SK-N-SH (cell line): Measurements from ENCODE around the gene ABCA7. TPM values are rescaled to one million over a fixed set of nuclear protein-coding genes. Genes with fewer than 3 reads are reported as not detected.

ENCODE experiments used
- CTCF ChIA-PET: fragments of 300-600, 350-600 bp; formaldehyde crosslinking; extraction: SDS; loops from one replicate; lab custom pipeline; 2021; lab: Yijun Ruan, JAX
- POLR2A ChIA-PET: fragments of 350-600 bp; sonication (Branson Sonifier 250); formaldehyde crosslinking; extraction: SDS; loops from one replicate; lab custom pipeline; 2020; ENCODE audit warnings: antibody characterized with exemption, inconsistent platforms; lab: Yijun Ruan, JAX
- DNase-seq: peaks from one replicate; pipeline ENCODE4 v3.0.0; 2012
- H2AFZ ChIP-seq: fragments of 200-600 bp; sonication (generic); 2 replicates; pipeline ENCODE4 v1.8.1; 2016; ENCODE audit warnings: antibody characterized with exemption, mild to moderate bottlenecking, low read depth
- H3F3A ChIP-seq: fragments of 200-600 bp; sonication (generic); replicated peaks from 2 replicates; pipeline ENCODE3; 2016; ENCODE audit warnings: antibody characterized with exemption, mild to moderate bottlenecking; ENCODE audit not compliant: insufficient read depth
- H3K27ac ChIP-seq, 2 experiments: fragments of 200-500 bp in 1 of 2; fragments of 200-600 bp in 1 of 2; sonication (Bioruptor generic) in 1 of 2; sonication (generic), shearing (Covaris generic) in 1 of 2; 2 replicates each; pipeline versions ENCODE4 v1.5.1 to v1.6.1; 2014 to 2016; ENCODE audit warnings: low read depth in 2 of 2, inconsistent platforms in 1 of 2, low read length in 1 of 2, mild to moderate bottlenecking in 1 of 2, mixed read lengths in 1 of 2
- H3K27me3 ChIP-seq: fragments of 200-600 bp; sonication (generic), shearing (Covaris generic); 2 replicates; pipeline ENCODE4 v1.6.1; 2016; ENCODE audit warnings: mixed run types; ENCODE audit not compliant: insufficient read depth
- H3K36me3 ChIP-seq, 2 experiments: fragments of 200-500 bp in 1 of 2; fragments of 200-600 bp in 1 of 2; sonication (Bioruptor generic) in 1 of 2; sonication (generic) in 1 of 2; replicated peaks in 1 of 2; 2 replicates each; pipeline versions ENCODE3 to v1.5.1; 2014 to 2016; ENCODE audit warnings: low read length in 1 of 2, mild to moderate bottlenecking in 1 of 2; ENCODE audit not compliant: insufficient read depth in 2 of 2, control insufficient read depth in 1 of 2
- H3K4me1 ChIP-seq, 2 experiments: fragments of 200-500 bp in 1 of 2; fragments of 200-600 bp in 1 of 2; sonication (Bioruptor generic) in 1 of 2; sonication (generic), shearing (Covaris generic) in 1 of 2; 2 replicates each; pipeline versions ENCODE4 v1.5.1 to v1.6.1; 2014 to 2016; ENCODE audit warnings: low read depth in 1 of 2, low read length in 1 of 2, mixed run types in 1 of 2; ENCODE audit not compliant: insufficient read depth in 2 of 2, control insufficient read depth in 1 of 2
- H3K4me2 ChIP-seq: fragments of 200-600 bp; sonication (generic), shearing (Covaris generic); 2 replicates; pipeline ENCODE4 v1.6.1; 2017; ENCODE audit warnings: mixed run types
- H3K4me3 ChIP-seq, 2 experiments: fragments of 200-500 bp in 1 of 2; fragments of 200-600 bp in 1 of 2; sonication (Bioruptor generic) in 1 of 2; sonication (generic), shearing (Covaris generic) in 1 of 2; 2 replicates each; pipeline versions ENCODE4 v1.5.1 to v1.8.1; 2014 to 2016; ENCODE audit warnings: low read depth in 2 of 2, inconsistent platforms in 1 of 2, low read length in 1 of 2, mild to moderate bottlenecking in 1 of 2, mixed read lengths in 1 of 2, moderate library complexity in 1 of 2
- H3K79me2 ChIP-seq: fragments of 200-600 bp; sonication (generic); 2 replicates; pipeline ENCODE4 v1.8.1; 2017; ENCODE audit warnings: mild to moderate bottlenecking; ENCODE audit not compliant: insufficient read depth
- H3K9ac ChIP-seq: fragments of 200-600 bp; sonication (generic); 2 replicates; pipeline ENCODE4 v1.6.1; 2017; ENCODE audit warnings: mixed run types
- H3K9me2 ChIP-seq: fragments of 200-600 bp; sonication (generic); 2 replicates; pipeline ENCODE4 v1.6.1; 2017; ENCODE audit warnings: mixed run types
- H3K9me3 ChIP-seq: fragments of 200-600 bp; sonication (generic); 2 replicates; pipeline ENCODE4 v1.6.1; 2017; ENCODE audit warnings: mixed run types, mild to moderate bottlenecking, moderate library complexity
- H4K20me1 ChIP-seq: fragments of 200-600 bp; sonication (generic); 2 replicates; pipeline ENCODE4 v1.6.1; 2017; ENCODE audit warnings: mild to moderate bottlenecking, mixed run types; ENCODE audit not compliant: insufficient read depth
- ELF1 ChIP-seq: IDR thresholded peaks from 2 replicates; pipeline ENCODE4 v1.4.0; 2012
- FOSL2 ChIP-seq: IDR thresholded peaks from 2 replicates; pipeline ENCODE4 v1.4.0; 2012; ENCODE audit warnings: low read depth, mild to moderate bottlenecking, moderate library complexity, borderline replicate concordance
- FOXM1 ChIP-seq: IDR thresholded peaks from 2 replicates; pipeline ENCODE4 v1.4.0; 2012; ENCODE audit warnings: low read depth, mild to moderate bottlenecking
- GATA2 ChIP-seq: sonication (generic); formaldehyde crosslinking; IDR thresholded peaks from 2 replicates; pipeline ENCODE4 v1.5.0; 2020; ENCODE audit warnings: mild to moderate bottlenecking, missing genetic modification reagents
- NFIC ChIP-seq: IDR thresholded peaks from 2 replicates; pipeline ENCODE4 v1.4.0; 2012; ENCODE audit warnings: borderline replicate concordance
- NRF1 ChIP-seq: IDR thresholded peaks from 2 replicates; pipeline ENCODE4 v1.6.1; 2012; ENCODE audit warnings: low read depth, mild to moderate bottlenecking, low read length
- RAD21 ChIP-seq: IDR thresholded peaks from 2 replicates; pipeline ENCODE4 v1.6.1; 2012; ENCODE audit warnings: mild to moderate bottlenecking, low read length
- SMC3 ChIP-seq: IDR thresholded peaks from 2 replicates; pipeline ENCODE4 v1.6.1; 2012; ENCODE audit warnings: low read depth, low read length, improper control_type of control experiment
- TAF1 ChIP-seq: IDR thresholded peaks from 2 replicates; pipeline ENCODE4 v1.6.1; 2012; ENCODE audit warnings: low read depth, mild to moderate bottlenecking, low read length, moderate library complexity, borderline replicate concordance
- TCF12 ChIP-seq: IDR thresholded peaks from 2 replicates; pipeline ENCODE4 v1.4.0; 2012
- TEAD4 ChIP-seq: IDR thresholded peaks from 2 replicates; pipeline ENCODE4 v1.4.0; 2012; ENCODE audit warnings: mild to moderate bottlenecking, borderline replicate concordance; ENCODE audit not compliant: insufficient read depth
- YY1 ChIP-seq: IDR thresholded peaks from 2 replicates; pipeline ENCODE4 v1.4.0; 2012; ENCODE audit warnings: low read depth, mild to moderate bottlenecking
- WGBS: methylation state at CpG from one replicate; pipeline ENCODE4 v1.1.6; 2017; ENCODE audit warnings: low lambda C conversion rate; 5-methylcytosine and 5-hydroxymethylcytosine counted together
- polyA plus RNA-seq, 3 experiments: library from polyadenylated mRNA; depleted of rRNA; stranded (reverse); fragments of >200 nt; gene quantifications; 2 replicates each; pipeline ENCODE4 v1.2.3, GENCODE V29; 2012
- TF ChIP-seq, protein P1 (sequence below): fragments of 200-600 bp; sonication (generic); IDR thresholded peaks from 2 replicates; pipeline ENCODE4 v1.6.1; 2017; ENCODE audit warnings: antibody characterized with exemption, mild to moderate bottlenecking, moderate library complexity
- TF ChIP-seq, protein P2 (sequence below): IDR thresholded peaks from 2 replicates; pipeline ENCODE4 v1.4.0; 2012; ENCODE audit warnings: low read depth, borderline replicate concordance
- TF ChIP-seq, protein P3 (sequence below): fragments of 150-350 bp; IDR thresholded peaks from 2 replicates; pipeline ENCODE4 v1.6.1; 2016; ENCODE audit warnings: mild to moderate bottlenecking, low read depth, low read length
- TF ChIP-seq, protein P4 (sequence below): IDR thresholded peaks from 2 replicates; pipeline ENCODE4 v1.4.0; 2012; ENCODE audit warnings: low read depth, borderline replicate concordance
- TF ChIP-seq, protein P5 (sequence below): IDR thresholded peaks from 2 replicates; pipeline ENCODE4 v1.6.1; 2012; ENCODE audit warnings: mild to moderate bottlenecking, low read depth, low read length, moderate library complexity

ABCA7 gene
- polyA plus RNA-seq, 1 of the 3 experiments (the other 2 are of a cell fraction): 7.8 TPM

DNA sequence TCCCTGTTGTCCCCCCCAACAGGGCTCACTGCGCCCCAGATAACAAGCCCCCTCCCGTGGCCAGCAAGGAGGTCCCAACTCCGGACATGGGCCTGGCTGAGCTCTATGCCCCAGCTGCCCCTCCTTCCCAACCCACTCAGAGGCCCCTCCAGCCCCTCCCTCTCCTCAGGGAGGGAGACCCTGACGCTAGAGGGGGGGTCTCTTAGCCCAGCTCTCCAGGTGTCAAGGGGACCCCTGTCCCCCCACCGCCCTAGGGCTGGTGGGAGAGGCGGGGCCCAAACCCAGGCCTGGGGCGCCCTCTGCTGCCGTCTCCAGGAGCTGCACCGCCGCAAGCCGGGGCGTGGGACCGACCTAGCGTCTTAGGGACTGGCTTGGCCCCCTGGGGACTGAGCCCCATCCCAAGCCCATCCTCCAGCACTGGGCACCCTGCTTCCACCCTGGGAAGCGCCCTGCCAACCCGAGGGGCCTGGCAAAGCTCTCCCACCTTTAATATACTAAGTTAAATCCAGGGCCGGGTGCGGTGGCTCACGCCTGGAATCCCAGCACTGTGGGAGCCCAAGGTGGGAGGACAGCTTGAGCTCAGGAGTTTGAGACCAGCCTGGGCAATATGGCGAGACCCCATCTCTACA, 38.3 kb upstream of the ABCA7 start:
- Histone ChIP-seq H3F3A (peaks cover 24% of the 10 kb centered on the region), H4K20me1 (no peaks in the 10 kb centered on the region), H3K9me2 (no peaks in the 10 kb centered on the region), H3K79me2 (no peaks in the 10 kb centered on the region), H3K36me3 (no peaks in the 10 kb centered on the region), H3K9ac (no peak overlapping the region), H3K27ac (no peak overlapping the region), H3K9me3 (no peaks in the 10 kb centered on the region), H3K4me1 (peaks cover 0 to 5% of the 10 kb centered on the region in 2 experiments; a peak in 1 of 4 replicates), H3K4me3 (peak overlapping the region in 1 of 2 experiments; percentile 55; a peak in 2 of 4 replicates), H2AFZ (no peak overlapping the region), H3K4me2 (peak overlapping the region; percentile 63; the same call in 1 of the 2 replicates), H3K27me3 (peaks cover 51% of the 10 kb centered on the region)
- CTCF ChIA-PET: interaction anchor here (0.7 to 1.1 kb wide), 5 partner anchors 9 to 234 kb away, joined by 3 to 4 read pairs (median 3); partner anchors contain the start of gene CFD
- POLR2A ChIA-PET: interaction anchor here (0.6 to 0.8 kb wide), 2 partner anchors 18 to 267 kb away, joined by 4 to 5 read pairs; partner anchors contain the start of genes CIRBP and WDR18
- peak; percentile 90 for DNase-seq
- TF ChIP-seq, protein P1, sequence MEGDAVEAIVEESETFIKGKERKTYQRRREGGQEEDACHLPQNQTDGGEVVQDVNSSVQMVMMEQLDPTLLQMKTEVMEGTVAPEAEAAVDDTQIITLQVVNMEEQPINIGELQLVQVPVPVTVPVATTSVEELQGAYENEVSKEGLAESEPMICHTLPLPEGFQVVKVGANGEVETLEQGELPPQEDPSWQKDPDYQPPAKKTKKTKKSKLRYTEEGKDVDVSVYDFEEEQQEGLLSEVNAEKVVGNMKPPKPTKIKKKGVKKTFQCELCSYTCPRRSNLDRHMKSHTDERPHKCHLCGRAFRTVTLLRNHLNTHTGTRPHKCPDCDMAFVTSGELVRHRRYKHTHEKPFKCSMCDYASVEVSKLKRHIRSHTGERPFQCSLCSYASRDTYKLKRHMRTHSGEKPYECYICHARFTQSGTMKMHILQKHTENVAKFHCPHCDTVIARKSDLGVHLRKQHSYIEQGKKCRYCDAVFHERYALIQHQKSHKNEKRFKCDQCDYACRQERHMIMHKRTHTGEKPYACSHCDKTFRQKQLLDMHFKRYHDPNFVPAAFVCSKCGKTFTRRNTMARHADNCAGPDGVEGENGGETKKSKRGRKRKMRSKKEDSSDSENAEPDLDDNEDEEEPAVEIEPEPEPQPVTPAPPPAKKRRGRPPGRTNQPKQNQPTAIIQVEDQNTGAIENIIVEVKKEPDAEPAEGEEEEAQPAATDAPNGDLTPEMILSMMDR: peak; percentile 94
- TF ChIP-seq RAD21 (peak; percentile 71), SMC3 (peak; percentile 59), TCF12 (no peak)
- 4% methylated on average over 5 of the region's 20 CpGs for WGBS

DNA sequence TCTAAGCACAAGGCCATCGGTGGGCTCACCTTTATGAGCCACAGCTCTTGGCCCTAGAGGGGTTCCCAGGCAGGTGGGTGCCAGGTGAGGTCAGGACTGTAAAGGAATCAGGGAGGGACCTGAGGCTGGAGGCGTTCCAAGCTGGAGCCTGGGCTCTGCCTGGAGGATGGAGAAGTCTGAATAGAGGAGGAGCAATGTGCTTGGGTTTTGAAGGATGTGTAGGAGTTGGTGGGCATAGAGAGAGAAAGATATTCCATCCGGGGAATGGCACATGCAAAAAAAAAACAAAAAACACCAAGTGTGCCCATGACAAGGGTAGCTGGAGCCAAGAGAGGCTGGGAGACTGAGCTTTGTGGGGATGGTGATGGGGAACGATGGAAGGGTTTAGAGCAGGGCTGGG, 37.3 kb upstream of the ABCA7 start:
- H3K4me2 ChIP-seq: no peak overlapping the region
- DNase-seq: no peak
- ChIA-PET CTCF (interaction anchor here (0.9 to 2.0 kb wide), 2 partner anchors 242 to 354 kb away, joined by 3 to 6 read pairs; no protein-coding TSS in a partner anchor), POLR2A (no interaction called here)
- no peaks in the 10 kb centered on the region for H3K9me3 ChIP-seq
- H3K9ac ChIP-seq: no peak overlapping the region
- no peaks in the 10 kb centered on the region for H4K20me1 ChIP-seq
- H3F3A ChIP-seq: peaks cover 27% of the 10 kb centered on the region
- WGBS: 43% methylated on average over 4 of the region's 4 CpGs
- no peaks in the 10 kb centered on the region for H3K79me2 ChIP-seq
- H3K4me1 ChIP-seq: peaks cover 0 to 4% of the 10 kb centered on the region in 2 experiments; a peak in 1 of 4 replicates
- peaks cover 42% of the 10 kb centered on the region for H3K27me3 ChIP-seq
- no peak overlapping the region for H3K27ac ChIP-seq
- no peak overlapping the region for H2AFZ ChIP-seq
- no peak overlapping the region for H3K4me3 ChIP-seq
- H3K9me2 ChIP-seq: no peaks in the 10 kb centered on the region
- no peaks in the 10 kb centered on the region for H3K36me3 ChIP-seq
- TF ChIP-seq YY1 (no peak), NFIC (no peak), FOSL2 (no peak), ELF1 (no peak), NRF1 (no peak), TAF1 (no peak), FOXM1 (no peak), TCF12 (no peak), SMC3 (no peak), TEAD4 (no peak), GATA2 (no peak)
- TF ChIP-seq, protein P2, sequence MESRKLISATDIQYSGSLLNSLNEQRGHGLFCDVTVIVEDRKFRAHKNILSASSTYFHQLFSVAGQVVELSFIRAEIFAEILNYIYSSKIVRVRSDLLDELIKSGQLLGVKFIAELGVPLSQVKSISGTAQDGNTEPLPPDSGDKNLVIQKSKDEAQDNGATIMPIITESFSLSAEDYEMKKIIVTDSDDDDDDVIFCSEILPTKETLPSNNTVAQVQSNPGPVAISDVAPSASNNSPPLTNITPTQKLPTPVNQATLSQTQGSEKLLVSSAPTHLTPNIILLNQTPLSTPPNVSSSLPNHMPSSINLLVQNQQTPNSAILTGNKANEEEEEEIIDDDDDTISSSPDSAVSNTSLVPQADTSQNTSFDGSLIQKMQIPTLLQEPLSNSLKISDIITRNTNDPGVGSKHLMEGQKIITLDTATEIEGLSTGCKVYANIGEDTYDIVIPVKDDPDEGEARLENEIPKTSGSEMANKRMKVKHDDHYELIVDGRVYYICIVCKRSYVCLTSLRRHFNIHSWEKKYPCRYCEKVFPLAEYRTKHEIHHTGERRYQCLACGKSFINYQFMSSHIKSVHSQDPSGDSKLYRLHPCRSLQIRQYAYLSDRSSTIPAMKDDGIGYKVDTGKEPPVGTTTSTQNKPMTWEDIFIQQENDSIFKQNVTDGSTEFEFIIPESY: no peak
- TF ChIP-seq, protein P3, sequence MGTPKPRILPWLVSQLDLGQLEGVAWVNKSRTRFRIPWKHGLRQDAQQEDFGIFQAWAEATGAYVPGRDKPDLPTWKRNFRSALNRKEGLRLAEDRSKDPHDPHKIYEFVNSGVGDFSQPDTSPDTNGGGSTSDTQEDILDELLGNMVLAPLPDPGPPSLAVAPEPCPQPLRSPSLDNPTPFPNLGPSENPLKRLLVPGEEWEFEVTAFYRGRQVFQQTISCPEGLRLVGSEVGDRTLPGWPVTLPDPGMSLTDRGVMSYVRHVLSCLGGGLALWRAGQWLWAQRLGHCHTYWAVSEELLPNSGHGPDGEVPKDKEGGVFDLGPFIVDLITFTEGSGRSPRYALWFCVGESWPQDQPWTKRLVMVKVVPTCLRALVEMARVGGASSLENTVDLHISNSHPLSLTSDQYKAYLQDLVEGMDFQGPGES: no peak
- TF ChIP-seq, protein P4, sequence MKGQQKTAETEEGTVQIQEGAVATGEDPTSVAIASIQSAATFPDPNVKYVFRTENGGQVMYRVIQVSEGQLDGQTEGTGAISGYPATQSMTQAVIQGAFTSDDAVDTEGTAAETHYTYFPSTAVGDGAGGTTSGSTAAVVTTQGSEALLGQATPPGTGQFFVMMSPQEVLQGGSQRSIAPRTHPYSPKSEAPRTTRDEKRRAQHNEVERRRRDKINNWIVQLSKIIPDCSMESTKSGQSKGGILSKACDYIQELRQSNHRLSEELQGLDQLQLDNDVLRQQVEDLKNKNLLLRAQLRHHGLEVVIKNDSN: no peak
- TF ChIP-seq, protein P5, sequence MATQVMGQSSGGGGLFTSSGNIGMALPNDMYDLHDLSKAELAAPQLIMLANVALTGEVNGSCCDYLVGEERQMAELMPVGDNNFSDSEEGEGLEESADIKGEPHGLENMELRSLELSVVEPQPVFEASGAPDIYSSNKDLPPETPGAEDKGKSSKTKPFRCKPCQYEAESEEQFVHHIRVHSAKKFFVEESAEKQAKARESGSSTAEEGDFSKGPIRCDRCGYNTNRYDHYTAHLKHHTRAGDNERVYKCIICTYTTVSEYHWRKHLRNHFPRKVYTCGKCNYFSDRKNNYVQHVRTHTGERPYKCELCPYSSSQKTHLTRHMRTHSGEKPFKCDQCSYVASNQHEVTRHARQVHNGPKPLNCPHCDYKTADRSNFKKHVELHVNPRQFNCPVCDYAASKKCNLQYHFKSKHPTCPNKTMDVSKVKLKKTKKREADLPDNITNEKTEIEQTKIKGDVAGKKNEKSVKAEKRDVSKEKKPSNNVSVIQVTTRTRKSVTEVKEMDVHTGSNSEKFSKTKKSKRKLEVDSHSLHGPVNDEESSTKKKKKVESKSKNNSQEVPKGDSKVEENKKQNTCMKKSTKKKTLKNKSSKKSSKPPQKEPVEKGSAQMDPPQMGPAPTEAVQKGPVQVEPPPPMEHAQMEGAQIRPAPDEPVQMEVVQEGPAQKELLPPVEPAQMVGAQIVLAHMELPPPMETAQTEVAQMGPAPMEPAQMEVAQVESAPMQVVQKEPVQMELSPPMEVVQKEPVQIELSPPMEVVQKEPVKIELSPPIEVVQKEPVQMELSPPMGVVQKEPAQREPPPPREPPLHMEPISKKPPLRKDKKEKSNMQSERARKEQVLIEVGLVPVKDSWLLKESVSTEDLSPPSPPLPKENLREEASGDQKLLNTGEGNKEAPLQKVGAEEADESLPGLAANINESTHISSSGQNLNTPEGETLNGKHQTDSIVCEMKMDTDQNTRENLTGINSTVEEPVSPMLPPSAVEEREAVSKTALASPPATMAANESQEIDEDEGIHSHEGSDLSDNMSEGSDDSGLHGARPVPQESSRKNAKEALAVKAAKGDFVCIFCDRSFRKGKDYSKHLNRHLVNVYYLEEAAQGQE: no peak
